Measurements from ENCODE around the gene COL4A5. TPM values are rescaled to one million over a fixed set of nuclear protein-coding genes. Genes with fewer than 3 reads are reported as not detected.

Gene COL4A5
- total RNA-seq, 1 donor from 2014 or later, result 547 TPM

GRCh38 chrX:108537005-108537404 is 97.4 kb downstream of the COL4A5 start:
- no peak overlapping the region for H3K4me3 Mint-ChIP-seq (ENCODE audit: unreplicated experiment)
- no peak overlapping the region for H3K27ac Mint-ChIP-seq (ENCODE audit: unreplicated experiment)
- H3K4me1 Mint-ChIP-seq (ENCODE audit: unreplicated experiment), result peaks cover 16% of the 10 kb centered on the region
- no peaks in the 10 kb centered on the region for H3K27me3 Mint-ChIP-seq (ENCODE audit: unreplicated experiment)
- peaks cover 22% of the 10 kb centered on the region for H3K36me3 Mint-ChIP-seq (ENCODE audit: unreplicated experiment)
- DNase-seq (ENCODE audit: extremely low spot score, unreplicated experiment), result no peak
- H3K9me3 Mint-ChIP-seq (ENCODE audit: unreplicated experiment), result peaks cover 12% of the 10 kb centered on the region
- peak; percentile 79 for TF ChIP-seq CTCF (IDR thresholded peaks at IDR 0.05)

GRCh38 chrX:108541286-108541685 is 101.6 kb downstream of the COL4A5 start:
- Mint-ChIP-seq H3K36me3 (ENCODE audit: unreplicated experiment) (peaks cover 42% of the 10 kb centered on the region), H3K27ac (ENCODE audit: unreplicated experiment) (no peak overlapping the region), H3K4me1 (ENCODE audit: unreplicated experiment) (peaks cover 11% of the 10 kb centered on the region), H3K27me3 (ENCODE audit: unreplicated experiment) (no peaks in the 10 kb centered on the region), H3K4me3 (ENCODE audit: unreplicated experiment) (no peak overlapping the region), H3K9me3 (ENCODE audit: unreplicated experiment) (no peaks in the 10 kb centered on the region)
- DNase-seq (ENCODE audit: extremely low spot score, unreplicated experiment), result no peak
- no peak for TF ChIP-seq CTCF (IDR thresholded peaks at IDR 0.05)

GRCh38 chrX:108557580-108557979 is 117.9 kb downstream of the COL4A5 start:
- no peak for DNase-seq (ENCODE audit: extremely low spot score, unreplicated experiment)
- Mint-ChIP-seq H3K27me3 (ENCODE audit: unreplicated experiment) (no peaks in the 10 kb centered on the region), H3K4me3 (ENCODE audit: unreplicated experiment) (no peak overlapping the region), H3K27ac (ENCODE audit: unreplicated experiment) (no peak overlapping the region), H3K4me1 (ENCODE audit: unreplicated experiment) (peaks cover 15% of the 10 kb centered on the region), H3K9me3 (ENCODE audit: unreplicated experiment) (no peaks in the 10 kb centered on the region), H3K36me3 (ENCODE audit: unreplicated experiment) (peaks cover 39% of the 10 kb centered on the region)
- no peak for TF ChIP-seq CTCF (IDR thresholded peaks at IDR 0.05)

- DNase-seq (ENCODE audit: extremely low spot score, unreplicated experiment), result no peak
- no peak for TF ChIP-seq CTCF (IDR thresholded peaks at IDR 0.05)
- Mint-ChIP-seq H3K4me1 (ENCODE audit: unreplicated experiment) (peaks cover 15% of the 10 kb centered on the region), H3K9me3 (ENCODE audit: unreplicated experiment) (no peaks in the 10 kb centered on the region), H3K27me3 (ENCODE audit: unreplicated experiment) (no peaks in the 10 kb centered on the region), H3K4me3 (ENCODE audit: unreplicated experiment) (no peak overlapping the region), H3K36me3 (ENCODE audit: unreplicated experiment) (peaks cover 39% of the 10 kb centered on the region), H3K27ac (ENCODE audit: unreplicated experiment) (no peak overlapping the region)
Observed at GRCh38 chrX:108558217-108558616, 118.6 kb downstream of the COL4A5 start.

- no peaks in the 10 kb centered on the region for H3K4me1 Mint-ChIP-seq (ENCODE audit: unreplicated experiment)
Observed at GRCh38 chrX:108573136-108573535, 133.5 kb downstream of the COL4A5 start.

More at GRCh38 chrX:108573136-108573535, 133.5 kb downstream of the COL4A5 start:
- DNase-seq (ENCODE audit: extremely low spot score, unreplicated experiment), result no peak
- H3K9me3 Mint-ChIP-seq (ENCODE audit: unreplicated experiment), result no peaks in the 10 kb centered on the region
- TF ChIP-seq CTCF (IDR thresholded peaks at IDR 0.05), result no peak
- no peak overlapping the region for H3K4me3 Mint-ChIP-seq (ENCODE audit: unreplicated experiment)
- H3K36me3 Mint-ChIP-seq (ENCODE audit: unreplicated experiment), result peaks cover 49% of the 10 kb centered on the region
- H3K27ac Mint-ChIP-seq (ENCODE audit: unreplicated experiment), result no peak overlapping the region
- no peaks in the 10 kb centered on the region for H3K27me3 Mint-ChIP-seq (ENCODE audit: unreplicated experiment)
